ENCODE data around the gene ITCH. TPM values are rescaled to one million over a fixed set of nuclear protein-coding genes. Genes with fewer than 3 reads are reported as not detected.
"Not testable (repeated sequence)": the region's sequence is repeated elsewhere in the genome, so short reads cannot be mapped to it uniquely, and the experiment has no call there.

ITCH gene
- total RNA-seq, 3 donors from 2014 or later = 56.6 to 72.3 (median 60.6) TPM

- Histone ChIP-seq H3K36me3 (no peaks in the 10 kb centered on the region), H3K27me3 (no peaks in the 10 kb centered on the region), H3K9me3 (no peaks in the 10 kb centered on the region), H3K4me1 (no peaks in the 10 kb centered on the region), H3K4me3 (no peak overlapping the region), H3K27ac (no peak overlapping the region)
- TF ChIP-seq POLR2A (IDR thresholded peaks at IDR 0.05) = no peak
- no peak for TF ChIP-seq POLR2AphosphoS5 (IDR thresholded peaks at IDR 0.05)
- TF ChIP-seq CTCF (IDR thresholded peaks at IDR 0.05) = no peak
- intact Hi-C loops (cut with DNase I; ENCODE audit: low total_unique reads) = no loop called here
- no peak for DNase-seq (ENCODE audit: low spot score in 2 of 2)
Observed at GRCh38 chr20:34402461-34402860, 39.4 kb downstream of the ITCH start.

GRCh38 chr20:34403063-34403827 is 40.2 kb downstream of the ITCH start:
- H3K4me3 ChIP-seq = no peak overlapping the region
- no peaks in the 10 kb centered on the region for H3K4me1 ChIP-seq
- no peaks in the 10 kb centered on the region for H3K9me3 ChIP-seq
- intact Hi-C loops (cut with DNase I; ENCODE audit: low total_unique reads) = no loop called here
- H3K27ac ChIP-seq = no peak overlapping the region
- DNase-seq (ENCODE audit: low spot score in 2 of 2) = no peak
- TF ChIP-seq POLR2A (IDR thresholded peaks at IDR 0.05) (no peak), POLR2AphosphoS5 (IDR thresholded peaks at IDR 0.05) (no peak), CTCF (IDR thresholded peaks at IDR 0.05) (no peak)
- no peaks in the 10 kb centered on the region for H3K36me3 ChIP-seq
- H3K27me3 ChIP-seq = no peaks in the 10 kb centered on the region

DNA sequence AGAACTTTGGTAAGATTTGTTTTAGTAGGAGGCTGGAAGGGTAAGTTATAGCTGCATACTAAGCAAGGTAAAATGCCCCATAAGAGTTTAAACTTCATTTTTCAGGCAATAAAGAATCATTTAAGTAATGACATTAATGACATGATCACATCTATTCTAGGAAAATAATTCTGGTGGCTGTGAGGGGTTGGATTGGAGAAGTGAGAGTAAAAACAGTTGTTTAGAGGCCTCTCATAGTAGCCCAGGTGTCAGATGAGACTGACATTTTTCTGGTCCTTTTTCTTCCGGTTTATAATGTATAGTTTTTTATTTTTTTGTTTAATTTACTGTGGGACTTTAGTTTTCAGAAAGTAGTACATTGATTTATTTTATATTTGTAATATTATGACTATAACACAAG is 40.8 kb downstream of the ITCH start:
- H3K27ac ChIP-seq = no peak overlapping the region
- intact Hi-C loops (cut with DNase I; ENCODE audit: low total_unique reads) = no loop called here
- H3K4me3 ChIP-seq = no peak overlapping the region
- no peak for TF ChIP-seq POLR2AphosphoS5 (IDR thresholded peaks at IDR 0.05)
- TF ChIP-seq POLR2A (IDR thresholded peaks at IDR 0.05) = no peak
- TF ChIP-seq CTCF (IDR thresholded peaks at IDR 0.05) = no peak
- no peak for DNase-seq (ENCODE audit: low spot score in 2 of 2)
- H3K36me3 ChIP-seq = no peaks in the 10 kb centered on the region
- no peaks in the 10 kb centered on the region for H3K27me3 ChIP-seq
- H3K9me3 ChIP-seq = no peaks in the 10 kb centered on the region
- H3K4me1 ChIP-seq = no peaks in the 10 kb centered on the region

DNA sequence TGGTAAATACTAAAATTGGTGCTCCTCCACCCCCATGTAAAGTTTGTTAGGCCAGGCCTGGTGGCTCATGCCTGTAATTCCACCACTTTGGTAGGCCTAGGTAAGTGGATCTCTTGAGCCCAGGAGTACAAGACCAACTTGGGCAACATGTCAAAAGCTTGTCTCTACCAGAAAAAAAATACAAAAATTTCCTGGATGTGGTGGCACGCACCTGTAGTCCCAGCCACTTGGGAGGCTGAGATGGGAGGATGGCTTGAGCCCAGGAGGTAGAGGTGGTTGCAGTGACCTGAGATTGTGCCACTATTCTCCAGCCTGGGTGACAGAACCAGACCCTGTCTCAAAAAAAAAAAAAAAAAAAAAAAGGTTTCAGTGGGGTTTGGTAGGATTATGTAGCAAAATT is 41.7 kb downstream of the ITCH start:
- H3K4me3 ChIP-seq = no peak overlapping the region
- H3K27ac ChIP-seq = no peak overlapping the region
- TF ChIP-seq POLR2AphosphoS5 (IDR thresholded peaks at IDR 0.05) (no peak), POLR2A (IDR thresholded peaks at IDR 0.05) (no peak), CTCF (IDR thresholded peaks at IDR 0.05) (no peak)
- H3K27me3 ChIP-seq = no peaks in the 10 kb centered on the region
- no peaks in the 10 kb centered on the region for H3K36me3 ChIP-seq
- DNase-seq (ENCODE audit: low spot score in 2 of 2) = no peak
- H3K4me1 ChIP-seq = no peaks in the 10 kb centered on the region
- H3K9me3 ChIP-seq = no peaks in the 10 kb centered on the region
- intact Hi-C loops (cut with DNase I; ENCODE audit: low total_unique reads) = no loop called here

DNA sequence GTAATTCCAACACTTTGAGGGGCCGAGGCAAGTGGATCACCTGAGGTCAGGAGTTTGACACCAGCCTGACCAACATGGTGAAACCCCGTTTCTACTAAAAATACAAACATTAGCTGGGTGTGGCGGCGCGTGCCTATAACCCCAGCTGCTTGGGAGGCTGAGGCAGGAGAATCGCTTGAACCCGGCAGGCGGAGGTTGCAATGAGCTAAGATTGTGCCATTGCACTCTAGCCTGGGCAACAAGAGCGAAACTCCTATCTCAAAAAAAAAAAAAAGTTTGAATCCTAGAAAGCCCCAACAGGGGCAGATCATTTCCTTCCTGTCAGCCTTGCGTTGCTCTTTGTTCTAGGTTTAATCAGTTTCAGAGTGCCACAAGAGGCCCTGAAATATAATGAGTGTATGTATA is 42.2 kb downstream of the ITCH start:
- H3K27ac ChIP-seq; DNase-seq (ENCODE audit: low spot score in 2 of 2); intact Hi-C loops (cut with DNase I; ENCODE audit: low total_unique reads); H3K9me3 ChIP-seq; H3K27me3 ChIP-seq; H3K4me1 ChIP-seq; H3K36me3 ChIP-seq; H3K4me3 ChIP-seq: not testable (repeated sequence)

DNA sequence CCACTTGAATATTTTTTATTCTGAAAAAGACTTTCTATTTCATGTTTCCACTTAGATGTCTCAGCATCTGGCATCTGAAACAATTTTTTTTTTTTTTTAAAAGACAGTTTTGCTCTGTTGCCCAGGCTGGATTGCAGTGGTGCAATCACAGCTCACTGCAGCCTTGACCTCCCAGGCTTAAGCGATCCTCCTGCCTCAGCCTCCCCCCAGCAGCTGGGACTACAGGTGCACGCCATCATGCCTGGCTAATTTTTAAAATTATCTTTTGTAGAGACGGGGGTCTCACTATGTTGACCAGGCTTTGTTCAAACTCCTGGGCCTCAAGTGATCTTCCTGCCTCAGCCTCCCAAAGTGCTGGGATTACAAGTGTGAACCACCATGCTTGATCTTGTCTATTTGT is 42.9 kb downstream of the ITCH start:
- H3K4me1 ChIP-seq; H3K9me3 ChIP-seq; H3K27me3 ChIP-seq; DNase-seq (ENCODE audit: low spot score in 2 of 2); H3K27ac ChIP-seq; intact Hi-C loops (cut with DNase I; ENCODE audit: low total_unique reads); H3K36me3 ChIP-seq; H3K4me3 ChIP-seq: not testable (repeated sequence)
